AG10803 (cell line): Measurements from ENCODE around the gene CIBAR2.
"Not testable (repeated sequence)": the region's sequence is repeated elsewhere in the genome, so short reads cannot be mapped to it uniquely, and the experiment has no call there.

Experiments used
- DNase-seq: peaks from one replicate; pipeline ENCODE4 v3.0.0; 2010; ENCODE audit warnings: low read depth
- H3K4me3 ChIP-seq: 2 replicates; pipeline ENCODE4 v1.5.1; 2011; ENCODE audit warnings: mild to moderate bottlenecking, low read length, control low read depth
- TF ChIP-seq, protein P1 (sequence below): conservative IDR thresholded peaks from 2 replicates; pipeline ENCODE4 v1.5.1; 2011; ENCODE audit warnings: mild to moderate bottlenecking, low read length, control low read depth, inconsistent platforms

CIBAR2 gene

DNA sequence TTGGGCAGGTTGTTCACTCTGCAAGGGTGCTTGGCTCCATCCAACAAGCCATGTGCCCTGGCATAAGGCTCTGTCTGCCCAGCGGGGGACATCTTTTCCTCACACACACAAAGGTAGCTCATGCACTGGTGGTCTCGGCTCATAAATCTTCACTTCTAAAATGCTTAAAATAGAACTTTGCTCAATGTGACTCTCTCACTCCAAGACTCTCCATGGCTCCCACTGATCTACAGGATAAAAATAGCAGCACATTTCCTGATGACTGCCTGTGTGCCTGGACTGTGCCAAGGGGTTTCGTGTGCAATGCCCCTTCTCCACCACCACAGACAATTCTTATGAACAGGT lies 15.1 kb upstream of the CIBAR2 start:
- TF ChIP-seq, protein P1, sequence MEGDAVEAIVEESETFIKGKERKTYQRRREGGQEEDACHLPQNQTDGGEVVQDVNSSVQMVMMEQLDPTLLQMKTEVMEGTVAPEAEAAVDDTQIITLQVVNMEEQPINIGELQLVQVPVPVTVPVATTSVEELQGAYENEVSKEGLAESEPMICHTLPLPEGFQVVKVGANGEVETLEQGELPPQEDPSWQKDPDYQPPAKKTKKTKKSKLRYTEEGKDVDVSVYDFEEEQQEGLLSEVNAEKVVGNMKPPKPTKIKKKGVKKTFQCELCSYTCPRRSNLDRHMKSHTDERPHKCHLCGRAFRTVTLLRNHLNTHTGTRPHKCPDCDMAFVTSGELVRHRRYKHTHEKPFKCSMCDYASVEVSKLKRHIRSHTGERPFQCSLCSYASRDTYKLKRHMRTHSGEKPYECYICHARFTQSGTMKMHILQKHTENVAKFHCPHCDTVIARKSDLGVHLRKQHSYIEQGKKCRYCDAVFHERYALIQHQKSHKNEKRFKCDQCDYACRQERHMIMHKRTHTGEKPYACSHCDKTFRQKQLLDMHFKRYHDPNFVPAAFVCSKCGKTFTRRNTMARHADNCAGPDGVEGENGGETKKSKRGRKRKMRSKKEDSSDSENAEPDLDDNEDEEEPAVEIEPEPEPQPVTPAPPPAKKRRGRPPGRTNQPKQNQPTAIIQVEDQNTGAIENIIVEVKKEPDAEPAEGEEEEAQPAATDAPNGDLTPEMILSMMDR = no peak
- DNase-seq = no peak
- H3K4me3 ChIP-seq = no peak overlapping the region

DNA sequence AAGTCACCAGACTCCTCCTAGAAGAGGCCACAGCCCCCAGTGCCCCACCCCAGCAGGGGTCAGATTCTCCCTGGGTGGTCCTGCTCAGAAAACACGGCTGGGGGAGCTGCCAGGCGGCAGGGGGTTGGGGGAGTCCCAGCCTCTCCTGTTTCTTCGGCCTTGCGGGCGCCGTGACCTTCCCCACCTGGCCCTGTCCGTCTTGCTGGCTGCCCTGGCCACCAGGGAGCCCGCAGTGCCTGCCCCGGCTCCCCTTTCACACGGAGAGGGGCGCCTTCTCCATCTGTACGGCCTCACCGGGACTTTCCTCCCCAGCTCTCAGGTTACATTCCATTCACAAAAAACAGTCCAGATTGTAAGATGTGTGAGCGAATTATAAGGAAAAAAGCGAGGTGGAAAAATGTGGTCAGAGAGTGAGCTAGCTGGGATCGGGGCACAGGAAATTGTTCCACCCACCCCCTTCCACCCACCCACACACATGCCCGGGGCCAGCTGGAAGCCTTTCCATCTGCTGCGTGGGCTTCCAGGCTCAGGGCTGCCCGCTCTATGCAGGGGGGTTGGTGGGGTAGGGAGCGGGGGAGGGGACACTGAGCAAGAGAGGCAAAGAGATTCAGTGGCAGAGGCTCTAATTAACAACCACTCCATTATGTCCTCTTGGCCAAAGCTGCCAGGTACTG lies 14.6 kb upstream of the CIBAR2 start:
- DNase-seq = peak; percentile 72

DNA sequence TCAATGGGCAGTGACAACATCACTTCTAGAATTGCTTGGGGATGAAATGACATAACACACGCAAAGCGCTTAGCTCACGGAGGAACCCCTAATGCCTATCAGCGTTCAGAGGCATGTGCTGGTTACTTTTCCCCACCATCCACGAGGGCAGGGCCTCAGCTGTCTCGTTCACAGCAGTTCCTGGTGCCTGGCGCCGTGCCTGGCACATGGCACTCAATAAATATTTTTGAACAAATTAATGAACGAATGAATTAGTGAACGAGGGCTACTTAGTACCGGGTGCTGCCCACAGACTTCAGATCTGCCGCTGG lies 14.1 kb upstream of the CIBAR2 start:
- DNase-seq = no peak
- TF ChIP-seq, protein P1 = no peak
- H3K4me3 ChIP-seq = no peak overlapping the region

More for the DNA sequence above, 14.6 kb upstream of the CIBAR2 start:
- TF ChIP-seq, protein P1 = peak; percentile 7; the same call in 1 of the 2 replicates
- no peak overlapping the region for H3K4me3 ChIP-seq

DNA sequence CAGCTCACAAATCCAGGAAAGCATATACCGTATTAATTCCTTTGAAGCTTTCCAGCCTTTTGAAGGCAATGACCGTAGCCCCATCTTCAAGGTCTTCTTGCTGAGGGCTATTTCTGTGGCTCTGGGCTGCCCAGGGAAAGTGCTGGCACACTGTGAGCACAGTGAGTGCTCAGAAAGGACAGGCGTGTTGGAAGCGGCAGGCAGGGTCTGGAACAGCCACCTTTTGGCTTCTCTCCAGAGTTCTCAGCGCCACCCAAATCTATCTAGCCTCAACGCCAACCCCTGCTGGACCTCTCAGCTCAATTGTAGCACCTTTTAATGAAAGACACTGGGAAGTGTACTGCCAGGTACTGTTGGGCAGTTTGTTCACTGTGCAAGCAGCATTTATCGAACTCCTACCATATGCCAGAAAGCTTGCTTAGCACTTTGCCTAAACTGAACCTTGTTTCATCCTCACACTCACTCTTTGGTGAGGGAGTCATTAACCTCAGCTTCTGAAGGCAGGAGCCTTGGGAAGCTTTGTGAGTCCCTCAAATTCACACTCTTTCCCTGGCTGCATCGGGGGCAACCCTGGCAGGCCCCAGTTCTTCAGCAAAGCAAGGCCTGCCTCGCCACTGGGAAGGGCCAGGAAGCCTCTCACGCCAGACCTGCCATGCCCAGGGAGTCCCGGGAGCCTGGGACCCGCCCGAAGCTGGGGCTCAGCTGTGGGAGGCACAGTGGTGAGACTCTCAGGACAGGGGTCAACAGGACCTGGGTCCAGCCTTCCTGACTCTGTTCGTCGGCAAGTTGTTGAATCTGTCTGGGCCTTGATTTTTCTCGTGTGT lies 13.5 kb upstream of the CIBAR2 start:
- DNase-seq = no peak
- TF ChIP-seq, protein P1 = no peak
- no peak overlapping the region for H3K4me3 ChIP-seq

DNA sequence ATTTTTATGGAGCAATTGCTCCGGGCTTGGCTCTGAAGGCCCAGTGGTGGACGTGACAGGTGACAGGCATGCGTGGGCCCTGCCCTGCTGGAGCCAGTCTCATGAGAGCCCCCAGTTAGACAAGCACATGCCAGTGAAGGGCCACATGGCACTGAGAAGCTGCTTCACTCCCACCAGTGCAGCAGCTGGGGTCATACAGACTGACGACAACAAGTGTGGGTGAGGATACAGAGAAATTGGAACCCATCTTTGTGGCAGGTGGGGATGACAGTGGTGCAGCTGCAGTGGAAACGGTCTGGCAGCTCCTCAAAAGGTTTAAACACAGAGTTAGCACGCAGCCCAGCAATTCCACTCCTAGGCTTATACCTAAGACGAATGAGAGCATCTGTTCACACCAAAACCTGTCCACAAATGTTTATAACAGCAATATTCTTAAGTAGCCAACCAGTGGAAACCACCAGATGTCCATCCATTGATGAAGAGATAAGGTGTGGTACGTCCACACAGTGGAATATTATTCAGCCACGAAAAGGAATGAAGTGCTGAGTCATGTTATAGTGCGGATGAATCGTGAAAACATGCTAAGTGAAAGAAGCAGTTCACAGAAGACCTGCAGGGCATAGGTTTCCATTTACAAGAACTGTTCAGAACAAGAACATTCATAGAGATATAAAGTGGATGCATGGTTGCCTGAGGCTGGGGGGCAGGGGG lies 12.5 kb upstream of the CIBAR2 start:
- TF ChIP-seq, protein P1 = no peak
- DNase-seq = no peak

DNA sequence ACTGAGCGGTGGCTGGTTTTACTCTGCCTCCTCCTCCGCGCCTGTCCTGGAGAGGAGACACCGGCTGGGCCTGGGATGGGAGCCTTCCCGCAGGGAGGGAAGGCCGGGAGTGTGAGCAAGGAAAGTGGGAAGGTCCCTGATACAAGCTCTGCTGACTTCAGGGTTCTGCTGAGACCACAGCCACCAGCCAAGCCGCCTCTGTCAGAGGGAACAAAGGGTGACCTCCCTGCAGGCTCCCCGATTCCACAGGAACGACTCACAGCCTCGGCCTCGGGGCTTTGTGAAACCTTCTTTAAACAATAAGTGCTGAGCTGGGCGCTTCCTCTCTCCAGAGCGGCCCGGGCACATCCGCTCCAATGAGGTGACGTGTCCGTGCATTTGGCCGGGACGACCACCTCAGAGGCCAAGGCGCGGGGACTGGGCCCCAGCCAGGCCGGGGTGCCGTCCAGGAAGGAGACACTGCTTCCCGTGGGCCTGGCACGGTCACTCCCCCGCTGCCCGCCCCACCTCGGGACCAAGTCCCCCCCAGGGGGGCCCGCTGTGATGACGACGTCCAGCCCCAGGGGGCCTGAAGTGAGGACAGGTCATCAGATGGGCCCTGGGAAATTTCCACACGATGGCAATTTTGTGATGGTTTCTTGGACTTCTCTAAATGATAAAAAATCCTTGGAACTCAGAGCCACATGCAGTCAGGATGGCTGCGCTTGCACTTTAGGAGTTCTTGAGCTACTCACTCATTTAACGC lies 11.8 kb upstream of the CIBAR2 start:
- DNase-seq = peak; percentile 94
- H3K4me3 ChIP-seq = peak overlapping the region; percentile 46
- TF ChIP-seq, protein P1 = no peak

More for the DNA sequence above, 12.5 kb upstream of the CIBAR2 start:
- H3K4me3 ChIP-seq = no peak overlapping the region

DNA sequence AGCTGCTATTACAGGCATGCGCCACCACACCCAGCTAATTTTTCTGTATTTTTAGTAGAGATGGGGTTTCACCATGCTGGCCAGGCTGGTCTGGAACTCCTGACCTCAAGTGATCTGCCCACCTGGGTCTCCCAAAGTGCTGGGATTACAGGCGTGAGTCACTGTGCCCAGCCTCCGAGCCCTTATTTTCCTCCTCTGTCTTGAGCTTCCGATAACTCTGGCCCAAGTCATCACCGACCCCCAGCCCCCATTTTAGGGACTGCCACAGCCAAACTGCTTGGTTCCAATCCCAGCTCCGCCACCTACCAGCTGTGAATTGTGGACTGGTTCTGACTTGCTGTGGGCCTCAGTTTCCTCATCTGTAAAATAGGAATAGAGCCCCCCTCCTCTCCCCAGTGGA lies 11.2 kb upstream of the CIBAR2 start:
- not testable (repeated sequence) for DNase-seq
- peak overlapping the region; percentile 46 for H3K4me3 ChIP-seq
